GM12892 (cell line): ENCODE data around the gene ZBTB8B.

Experiments
- POLR2A ChIP-seq: IDR thresholded peaks from 2 replicates; pipeline ENCODE4 v1.6.1; 2011; ENCODE audit warnings: low read depth, low read length, control low read depth
- POLR2AphosphoS5 ChIP-seq: IDR thresholded peaks from 2 replicates; pipeline ENCODE4 v1.6.1; 2011; ENCODE audit warnings: low read depth, low read length, control low read depth

DNA sequence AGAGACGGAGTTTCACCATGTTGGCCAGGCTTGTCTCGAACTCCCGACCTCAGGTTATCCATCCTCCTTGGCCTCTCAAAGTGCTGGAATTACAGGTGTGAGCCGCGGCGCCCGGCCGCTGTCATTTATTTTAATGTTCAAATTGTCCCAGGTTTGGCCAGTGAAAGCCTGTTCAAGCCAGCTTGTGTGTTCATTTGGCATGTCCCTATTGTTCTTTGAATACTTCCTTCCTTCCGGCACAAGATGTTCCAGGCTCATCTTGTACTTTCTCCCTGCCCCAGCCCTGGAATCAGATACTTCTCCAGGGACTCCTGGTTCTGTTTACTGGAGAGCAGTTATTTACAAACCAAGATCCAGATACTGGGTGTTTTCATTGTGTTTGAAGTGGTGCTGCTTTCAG is 37.0 kb downstream of the ZBTB8B start:
- TF ChIP-seq POLR2A = no peak
- TF ChIP-seq POLR2AphosphoS5 = no peak
